CD14-positive monocyte (primary cell): ENCODE data around the gene DAPK1. TPM values are rescaled to one million over a fixed set of nuclear protein-coding genes. Genes with fewer than 3 reads are reported as not detected.

Source experiments
- DNase-seq, 3 donors: peaks; one replicate each; pipeline ENCODE4 v3.0.0-alpha.2; 2011 to 2022
- H2AFZ ChIP-seq: 2 replicates; pipeline ENCODE4 v1.6.0; 2012; ENCODE audit warnings: mild to moderate bottlenecking, low read depth, low read length, inconsistent platforms; ENCODE audit not compliant: insufficient read depth, poor library complexity, severe bottlenecking
- H3K27ac ChIP-seq, 2 donors: 1 replicate in 1 of 2; 2 replicates in 1 of 2; pipeline ENCODE4 v1.5.1; 2012 to 2013; ENCODE audit warnings: low read length in 2 of 2, control low read depth in 1 of 2, inconsistent platforms in 1 of 2, low read depth in 1 of 2, mild to moderate bottlenecking in 1 of 2
- H3K27me3 ChIP-seq, 2 donors: one replicate each; pipeline versions ENCODE4 v1.6.0 to v1.6.1; 2011 to 2013; ENCODE audit warnings: low read length in 2 of 2; ENCODE audit not compliant: control insufficient read depth in 2 of 2, insufficient read depth in 2 of 2
- H3K36me3 ChIP-seq, 2 donors: replicated peaks in 1 of 2; 1 replicate in 1 of 2; 2 replicates in 1 of 2; pipeline versions ENCODE4 v1.5.1 to v1.6.1; 2012 to 2013; ENCODE audit warnings: low read length in 2 of 2, control low read depth in 1 of 2, inconsistent platforms in 1 of 2, mild to moderate bottlenecking in 1 of 2; ENCODE audit not compliant: insufficient read depth in 2 of 2, control insufficient read depth in 1 of 2
- H3K4me1 ChIP-seq, 2 donors: 1 replicate in 1 of 2; 2 replicates in 1 of 2; pipeline versions ENCODE4 v1.5.1 to v1.6.1; 2012 to 2013; ENCODE audit warnings: low read length in 2 of 2, control low read depth in 1 of 2, inconsistent platforms in 1 of 2, mild to moderate bottlenecking in 1 of 2, moderate library complexity in 1 of 2; ENCODE audit not compliant: insufficient read depth in 2 of 2, control insufficient read depth in 1 of 2
- H3K4me2 ChIP-seq: replicated peaks from 2 replicates; pipeline ENCODE3; 2012; ENCODE audit warnings: low read length, moderate library complexity, mild to moderate bottlenecking; ENCODE audit not compliant: poor library complexity, severe bottlenecking; ENCODE audit errors: extremely low read depth
- H3K4me3 ChIP-seq, 3 experiments: fragments of 200-600 bp in 1 of 3; sonication (generic) in 1 of 3; replicated peaks in 1 of 3; 1 replicate in 2 of 3; 2 replicates in 1 of 3; pipeline ENCODE4 v1.5.1; 2011 to 2013; ENCODE audit warnings: low read length in 3 of 3, mild to moderate bottlenecking in 3 of 3, control low read depth in 2 of 3, low read depth in 2 of 3, inconsistent platforms in 1 of 3, moderate library complexity in 1 of 3
- H3K79me2 ChIP-seq: 2 replicates; pipeline ENCODE4 v1.6.0; 2012; ENCODE audit warnings: mild to moderate bottlenecking, control low read depth, inconsistent platforms, low read length, moderate library complexity; ENCODE audit not compliant: insufficient read depth
- H3K9ac ChIP-seq: 2 replicates; pipeline ENCODE4 v1.6.0; 2017; ENCODE audit warnings: low read length, mild to moderate bottlenecking; ENCODE audit not compliant: insufficient read depth, poor library complexity, severe bottlenecking
- H3K9me3 ChIP-seq, 2 donors: replicated peaks in 1 of 2; 1 replicate in 1 of 2; 2 replicates in 1 of 2; pipeline versions ENCODE4 v1.5.1 to v1.6.1; 2012 to 2013; ENCODE audit warnings: low read length in 2 of 2, control low read depth in 1 of 2; ENCODE audit not compliant: control insufficient read depth in 1 of 2, insufficient read depth in 1 of 2
- H4K20me1 ChIP-seq: 2 replicates; pipeline ENCODE4 v1.6.0; 2012; ENCODE audit warnings: mild to moderate bottlenecking, low read length, control low read depth, moderate library complexity; ENCODE audit not compliant: insufficient read depth
- H3K27ac Mint-ChIP-seq, 7 donors: one replicate each; pipeline ENCODE4 v1.8.0; 2020; ENCODE audit warnings: mild to moderate bottlenecking in 7 of 7, mixed read lengths in 7 of 7, moderate library complexity in 6 of 7, inconsistent platforms in 2 of 7
- H3K27me3 Mint-ChIP-seq, 3 donors: one replicate each; pipeline ENCODE4 v1.8.0; 2021 to 2022; ENCODE audit warnings: low read depth in 3 of 3, mild to moderate bottlenecking in 3 of 3, mixed read lengths in 3 of 3, moderate library complexity in 3 of 3, inconsistent platforms in 1 of 3
- H3K36me3 Mint-ChIP-seq, 2 donors: one replicate each; pipeline ENCODE4 v1.8.0; 2020; ENCODE audit warnings: mixed read lengths in 2 of 2, inconsistent platforms in 1 of 2, mild to moderate bottlenecking in 1 of 2
- H3K4me1 Mint-ChIP-seq: one replicate; pipeline ENCODE4 v1.8.0; 2020; ENCODE audit warnings: mild to moderate bottlenecking, mixed read lengths
- H3K4me3 Mint-ChIP-seq, 2 donors: one replicate each; pipeline ENCODE4 v1.8.0; 2020; ENCODE audit warnings: mild to moderate bottlenecking in 2 of 2, mixed read lengths in 2 of 2, moderate library complexity in 1 of 2
- H3K9me3 Mint-ChIP-seq, 7 donors: one replicate each; pipeline ENCODE4 v1.8.0; 2020 to 2022; ENCODE audit warnings: mixed read lengths in 7 of 7, mild to moderate bottlenecking in 6 of 7, moderate library complexity in 6 of 7, inconsistent platforms in 2 of 7
- WGBS: methylation state at CpG from one replicate; pipeline ENCODE4 v1.1.5; 2013; ENCODE audit warnings: missing lambda C conversion rate; ENCODE audit not compliant: insufficient coverage; 5-methylcytosine and 5-hydroxymethylcytosine counted together
- intact Hi-C, 2 donors: fragments of 100-400 bp; cut with micrococcal nuclease; formaldehyde crosslinking; loops; one replicate each; pipeline versions ENCODE4 v1.15.0 to v1.15.1; 2023
- polyA plus RNA-seq, 3 donors: library from polyadenylated mRNA; depleted of rRNA in 1 of 3; unstranded in 2 of 3; stranded (reverse) in 1 of 3; fragments of 300-500 nt in 2 of 3; fragments of >200 nt in 1 of 3; fragmentation: Illumina TruSeq in 2 of 3; gene quantifications; 1 replicate in 2 of 3; 2 replicates in 1 of 3; pipeline ENCODE4 v1.2.3, GENCODE V29; 2012 to 2021
- TF ChIP-seq, protein P1 (sequence below): fragments of 200-600 bp; IDR thresholded peaks from one replicate; pipeline ENCODE4 v1.8.0; 2022; ENCODE audit warnings: antibody characterized with exemption, mild to moderate bottlenecking

Gene DAPK1
- polyA plus RNA-seq, 3 donors = 24.1 to 102 (median 44.4) TPM

DNA sequence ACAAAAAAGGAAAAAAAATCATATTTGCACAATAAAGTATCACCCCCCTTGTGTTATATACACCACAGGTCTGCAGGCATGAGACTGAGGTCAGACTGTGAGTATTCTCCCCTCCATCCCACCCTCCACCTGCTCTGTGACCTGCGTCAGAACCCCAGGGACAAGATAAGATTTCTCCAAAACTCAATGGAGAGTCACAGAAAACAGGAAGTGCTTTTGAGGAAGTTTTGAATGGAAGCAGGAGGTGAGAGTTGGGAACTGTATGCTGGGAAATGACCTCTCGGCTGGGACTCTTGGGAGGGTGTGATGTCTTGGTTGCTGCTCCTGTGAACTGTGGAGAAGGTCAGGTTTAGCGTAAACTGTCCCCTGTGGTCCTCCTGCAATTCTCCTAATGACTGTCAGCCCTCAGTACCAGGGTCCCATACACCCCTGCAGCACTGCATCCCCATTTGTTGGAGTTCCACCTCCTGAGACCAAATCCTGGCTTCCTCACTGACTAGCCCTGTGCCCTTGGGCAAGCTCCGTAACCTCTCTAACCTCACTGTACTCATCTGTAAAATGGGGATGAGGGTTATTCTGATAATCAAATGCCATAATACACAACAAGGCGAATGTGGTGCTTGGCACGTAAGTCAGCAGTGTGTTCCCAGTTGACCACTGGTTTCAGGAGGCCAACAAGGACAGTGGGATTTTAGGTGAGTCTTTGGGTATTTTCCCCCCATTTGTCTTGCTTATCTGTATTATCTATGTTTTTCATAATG, 221.4 kb downstream of the DAPK1 start:
- no peaks in the 10 kb centered on the region for H3K9me3 ChIP-seq
- DNase-seq = peak in 2 of 3 donors; percentile 18 to 52
- TF ChIP-seq, protein P1, sequence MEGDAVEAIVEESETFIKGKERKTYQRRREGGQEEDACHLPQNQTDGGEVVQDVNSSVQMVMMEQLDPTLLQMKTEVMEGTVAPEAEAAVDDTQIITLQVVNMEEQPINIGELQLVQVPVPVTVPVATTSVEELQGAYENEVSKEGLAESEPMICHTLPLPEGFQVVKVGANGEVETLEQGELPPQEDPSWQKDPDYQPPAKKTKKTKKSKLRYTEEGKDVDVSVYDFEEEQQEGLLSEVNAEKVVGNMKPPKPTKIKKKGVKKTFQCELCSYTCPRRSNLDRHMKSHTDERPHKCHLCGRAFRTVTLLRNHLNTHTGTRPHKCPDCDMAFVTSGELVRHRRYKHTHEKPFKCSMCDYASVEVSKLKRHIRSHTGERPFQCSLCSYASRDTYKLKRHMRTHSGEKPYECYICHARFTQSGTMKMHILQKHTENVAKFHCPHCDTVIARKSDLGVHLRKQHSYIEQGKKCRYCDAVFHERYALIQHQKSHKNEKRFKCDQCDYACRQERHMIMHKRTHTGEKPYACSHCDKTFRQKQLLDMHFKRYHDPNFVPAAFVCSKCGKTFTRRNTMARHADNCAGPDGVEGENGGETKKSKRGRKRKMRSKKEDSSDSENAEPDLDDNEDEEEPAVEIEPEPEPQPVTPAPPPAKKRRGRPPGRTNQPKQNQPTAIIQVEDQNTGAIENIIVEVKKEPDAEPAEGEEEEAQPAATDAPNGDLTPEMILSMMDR = no peak
- peaks cover 0 to 2% (median 0%) of the 10 kb centered on the region in 7 donors for H3K9me3 Mint-ChIP-seq
- peaks cover 13 to 18% (median 16%) of the 10 kb centered on the region in 3 donors for H3K27me3 Mint-ChIP-seq
- H3K27me3 ChIP-seq = peaks cover 0 to 3% of the 10 kb centered on the region in 2 donors
- no peaks in the 10 kb centered on the region for H3K79me2 ChIP-seq
- H3K36me3 Mint-ChIP-seq = peaks cover 3 to 12% of the 10 kb centered on the region in 2 donors
- intact Hi-C loops = loop anchor here (10.0 kb wide), 2 partner anchors 104 to 224 kb away; partner anchors contain the start of gene DAPK1 (in 1 of the 2)
- peak overlapping the region in 2 of 7 donors; percentile 10 to 65 for H3K27ac Mint-ChIP-seq
- H3K9ac ChIP-seq = no peak overlapping the region
- no peak overlapping the region for H2AFZ ChIP-seq
- H3K4me3 Mint-ChIP-seq = peak overlapping the region in 1 of 2 donors; percentile 56
- WGBS = no CpG with 5 or more reads among the region's 6 CpGs
- no peak overlapping the region for H3K4me3 ChIP-seq
- no peak overlapping the region for H3K27ac ChIP-seq
- H3K4me2 ChIP-seq = no peak overlapping the region
- H4K20me1 ChIP-seq = no peaks in the 10 kb centered on the region
- H3K4me1 ChIP-seq = peaks cover 29 to 38% of the 10 kb centered on the region in 2 donors
- H3K4me1 Mint-ChIP-seq = peaks cover 46% of the 10 kb centered on the region
- H3K36me3 ChIP-seq = no peaks in the 10 kb centered on the region

DNA sequence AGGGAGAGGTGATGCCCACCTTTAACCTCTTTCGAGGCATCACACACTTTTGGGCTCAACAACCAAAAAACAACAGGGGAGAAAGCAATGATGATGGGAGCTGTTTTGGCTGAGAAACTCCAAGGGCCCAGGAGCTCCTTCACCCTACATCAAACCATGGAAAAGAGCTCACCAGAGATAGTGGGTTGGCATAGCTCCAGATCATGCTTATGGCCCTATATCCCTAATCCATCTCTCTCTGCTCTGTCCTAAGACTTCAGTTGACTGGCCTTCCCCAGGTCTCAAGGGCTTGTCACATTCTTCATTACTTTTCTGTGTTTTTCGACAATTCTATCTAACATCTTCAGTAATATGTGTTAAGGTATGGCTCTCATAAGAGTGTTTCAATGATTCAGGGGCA, 222.5 kb downstream of the DAPK1 start:
- no peak for DNase-seq
- H3K9me3 ChIP-seq = no peaks in the 10 kb centered on the region
- Mint-ChIP-seq H3K27me3 (peaks cover 18 to 21% (median 20%) of the 10 kb centered on the region in 3 donors), H3K4me1 (peaks cover 41% of the 10 kb centered on the region), H3K4me3 (no peak overlapping the region), H3K9me3 (no peaks in the 10 kb centered on the region), H3K36me3 (peaks cover 3 to 10% of the 10 kb centered on the region in 2 donors), H3K27ac (peak overlapping the region in 2 of 7 donors; percentile 30 to 85)
- WGBS = no CpG with 5 or more reads among the region's 2 CpGs
- no peak overlapping the region for H2AFZ ChIP-seq
- H3K9ac ChIP-seq = no peak overlapping the region
- no peaks in the 10 kb centered on the region for H3K36me3 ChIP-seq
- H3K27me3 ChIP-seq = peaks cover 3 to 4% of the 10 kb centered on the region in 2 donors
- H3K4me1 ChIP-seq = peaks cover 26 to 36% of the 10 kb centered on the region in 2 donors
- no peak overlapping the region for H3K4me3 ChIP-seq
- H4K20me1 ChIP-seq = no peaks in the 10 kb centered on the region
- intact Hi-C loops = no loop called here
- H3K27ac ChIP-seq = no peak overlapping the region
- no peaks in the 10 kb centered on the region for H3K79me2 ChIP-seq
- H3K4me2 ChIP-seq = no peak overlapping the region
- TF ChIP-seq, protein P1 = no peak
